Activated CD8-positive, alpha-beta memory T cell treated with anti-CD3 and anti-CD28 coated beads, Interleukin-2, amount 50 U/mL, for 4 hours (primary cell): ENCODE data around the gene HOXD3.

Experiments
- DNase-seq: peaks from one replicate; pipeline ENCODE4 v3.0.0-alpha.2; 2020

HOXD3 gene

DNA sequence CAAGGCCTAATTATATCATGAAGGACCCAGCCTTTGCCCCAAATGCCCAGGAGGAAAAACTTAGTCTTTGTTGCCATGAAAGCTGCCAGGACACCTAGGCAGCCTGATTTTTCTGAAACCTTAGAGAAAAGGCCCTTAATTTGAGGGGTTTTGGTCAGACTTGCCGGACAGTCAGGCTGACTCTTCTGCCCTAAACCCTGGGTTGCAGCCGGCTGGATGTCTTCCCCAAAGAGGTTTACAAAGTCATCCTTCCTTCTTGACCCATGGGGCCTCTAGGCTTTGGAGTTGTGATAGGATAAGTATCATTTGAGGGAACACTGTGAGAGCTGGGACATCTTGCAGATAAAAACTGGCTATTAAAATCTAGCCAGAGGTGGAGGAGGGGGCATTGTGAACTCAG, 28.9 kb downstream of the HOXD3 start:
- no peak for DNase-seq

DNA sequence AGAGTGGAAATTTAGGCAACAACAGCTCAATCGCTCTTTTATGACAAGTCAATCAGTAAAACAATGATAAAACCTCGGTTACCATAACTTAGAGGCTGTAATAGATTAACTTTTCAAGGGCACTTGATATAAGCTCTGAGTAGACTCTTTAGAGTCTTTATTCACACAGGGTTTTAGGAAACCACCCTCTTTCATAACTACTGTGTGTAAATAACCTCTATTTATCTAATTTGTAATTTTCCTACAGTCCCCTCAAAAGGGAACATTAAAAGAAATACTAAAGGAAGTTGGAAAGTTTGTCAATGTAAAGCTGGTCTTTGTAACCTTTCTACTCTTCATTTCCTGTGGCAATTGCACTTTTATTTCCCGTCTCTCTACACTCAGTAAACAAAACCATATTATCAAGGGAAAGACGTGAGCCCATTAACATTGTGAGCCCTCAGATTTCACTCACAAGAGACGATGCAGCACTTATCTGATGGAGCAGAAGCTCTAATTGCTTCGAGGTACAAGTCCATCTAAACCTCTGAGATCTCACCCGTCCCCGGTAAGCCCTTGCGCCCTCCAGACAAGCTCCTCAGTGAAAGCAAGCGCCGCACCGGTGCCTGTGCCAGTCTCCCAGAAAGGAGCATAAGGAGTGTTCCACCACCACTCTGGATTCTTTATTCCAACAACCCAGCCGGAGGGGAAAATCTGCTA, 30.2 kb downstream of the HOXD3 start:
- DNase-seq, result no peak

DNA sequence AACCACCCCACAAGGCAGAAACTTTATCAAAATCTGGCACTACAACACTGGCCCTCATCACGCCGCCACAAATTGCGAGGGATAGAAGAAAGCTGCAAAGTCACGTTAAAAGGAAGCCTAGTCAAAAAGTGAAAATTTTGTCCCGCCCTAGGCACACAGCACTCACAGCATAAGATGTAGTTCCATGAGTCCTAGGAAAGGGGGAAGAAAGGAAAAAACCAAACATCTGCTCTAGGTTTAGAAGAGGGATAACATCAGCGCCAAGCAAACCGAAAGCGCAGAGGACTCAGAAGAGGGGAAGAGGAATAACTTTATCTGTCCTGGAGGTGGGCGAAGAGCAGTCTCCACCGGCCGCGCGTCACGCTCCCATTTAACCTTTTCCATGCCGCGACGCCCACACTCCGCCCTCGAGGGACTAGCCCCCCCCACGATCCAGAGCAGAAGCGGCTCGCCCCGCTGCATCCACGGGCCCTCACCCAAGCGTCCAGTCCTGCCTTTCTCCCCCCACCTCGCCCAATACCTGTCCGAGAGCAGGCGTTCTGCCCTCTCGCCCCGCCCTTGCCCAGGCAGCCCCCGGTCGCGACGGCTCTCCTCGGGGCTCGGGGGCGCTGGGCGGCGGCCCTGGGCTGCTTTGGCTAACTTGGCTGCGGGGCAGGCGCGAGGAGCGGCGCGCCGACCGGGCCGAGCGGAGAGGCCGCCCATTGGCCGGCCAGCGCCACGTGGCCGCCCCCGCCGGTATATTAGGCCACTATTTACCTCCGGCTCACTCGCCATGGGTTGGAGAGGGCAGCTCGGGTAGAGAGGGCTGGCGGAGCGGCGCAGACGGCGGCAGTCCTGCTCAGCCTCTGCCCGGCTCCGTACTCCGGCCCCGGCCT, 31.0 kb downstream of the HOXD3 start, which contains the start of gene HOXD1:
Gene HOXD1, plus strand, starts transcription at position 770 of the 875 bp plus-strand sequence. CDS start 134 bp downstream, outside the sequence.
- no peak for DNase-seq

DNA sequence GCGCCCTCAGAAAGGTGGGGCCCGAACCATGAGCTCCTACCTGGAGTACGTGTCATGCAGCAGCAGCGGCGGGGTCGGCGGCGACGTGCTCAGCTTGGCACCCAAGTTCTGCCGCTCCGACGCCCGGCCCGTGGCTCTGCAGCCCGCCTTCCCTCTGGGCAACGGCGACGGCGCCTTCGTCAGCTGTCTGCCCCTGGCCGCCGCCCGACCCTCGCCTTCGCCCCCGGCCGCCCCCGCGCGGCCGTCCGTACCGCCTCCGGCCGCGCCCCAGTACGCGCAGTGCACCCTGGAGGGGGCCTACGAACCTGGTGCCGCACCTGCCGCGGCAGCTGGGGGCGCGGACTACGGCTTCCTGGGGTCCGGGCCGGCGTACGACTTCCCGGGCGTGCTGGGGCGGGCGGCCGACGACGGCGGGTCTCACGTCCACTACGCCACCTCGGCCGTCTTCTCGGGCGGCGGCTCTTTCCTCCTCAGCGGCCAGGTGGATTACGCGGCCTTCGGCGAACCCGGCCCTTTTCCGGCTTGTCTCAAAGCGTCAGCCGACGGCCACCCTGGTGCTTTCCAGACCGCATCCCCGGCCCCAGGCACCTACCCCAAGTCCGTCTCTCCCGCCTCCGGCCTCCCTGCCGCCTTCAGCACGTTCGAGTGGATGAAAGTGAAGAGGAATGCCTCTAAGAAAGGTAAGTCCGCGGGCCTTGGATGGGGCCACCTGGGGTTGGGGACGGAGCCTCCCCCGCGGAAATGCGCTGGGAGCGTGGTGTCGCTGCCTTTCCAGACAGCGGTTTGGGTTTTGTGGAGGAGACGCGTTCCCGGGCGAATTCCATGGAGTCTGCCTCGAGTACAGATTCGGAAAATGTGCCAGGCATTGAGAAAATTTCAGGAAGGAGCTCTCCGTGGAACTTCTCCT, 31.9 kb downstream of the HOXD3 start:
- DNase-seq, result no peak

DNA sequence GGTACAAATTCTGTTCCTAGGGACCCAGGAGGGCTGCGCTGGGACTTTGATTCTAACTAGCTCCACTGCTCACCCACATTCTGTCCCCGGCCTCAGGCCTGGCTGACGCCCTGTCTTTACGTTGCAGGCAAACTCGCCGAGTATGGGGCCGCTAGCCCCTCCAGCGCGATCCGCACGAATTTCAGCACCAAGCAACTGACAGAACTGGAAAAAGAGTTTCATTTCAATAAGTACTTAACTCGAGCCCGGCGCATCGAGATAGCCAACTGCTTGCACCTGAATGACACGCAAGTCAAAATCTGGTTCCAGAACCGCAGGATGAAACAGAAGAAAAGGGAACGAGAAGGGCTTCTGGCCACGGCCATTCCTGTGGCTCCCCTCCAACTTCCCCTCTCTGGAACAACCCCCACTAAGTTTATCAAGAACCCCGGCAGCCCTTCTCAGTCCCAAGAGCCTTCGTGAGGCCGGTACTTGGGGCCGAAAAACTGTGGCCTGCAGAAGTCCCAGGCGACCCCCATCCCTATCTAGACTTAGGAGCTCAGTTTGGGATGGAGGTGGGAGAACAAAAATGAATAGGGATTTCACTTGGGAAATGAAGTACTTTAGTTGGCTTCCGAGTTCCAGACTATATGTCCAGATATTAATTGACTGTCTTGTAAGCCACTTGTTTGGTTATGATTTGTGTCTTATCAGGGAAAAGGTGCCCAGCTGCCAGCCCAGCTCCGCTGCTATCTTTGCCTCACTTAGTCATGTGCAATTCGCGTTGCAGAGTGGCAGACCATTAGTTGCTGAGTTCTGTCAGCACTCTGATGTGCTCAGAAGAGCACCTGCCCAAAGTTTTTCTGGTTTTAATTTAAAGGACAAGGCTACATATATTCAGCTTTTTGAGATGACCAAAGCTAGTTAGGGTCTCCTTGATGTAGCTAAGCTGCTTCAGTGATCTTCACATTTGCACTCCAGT, 32.9 kb downstream of the HOXD3 start:
- DNase-seq, result no peak

DNA sequence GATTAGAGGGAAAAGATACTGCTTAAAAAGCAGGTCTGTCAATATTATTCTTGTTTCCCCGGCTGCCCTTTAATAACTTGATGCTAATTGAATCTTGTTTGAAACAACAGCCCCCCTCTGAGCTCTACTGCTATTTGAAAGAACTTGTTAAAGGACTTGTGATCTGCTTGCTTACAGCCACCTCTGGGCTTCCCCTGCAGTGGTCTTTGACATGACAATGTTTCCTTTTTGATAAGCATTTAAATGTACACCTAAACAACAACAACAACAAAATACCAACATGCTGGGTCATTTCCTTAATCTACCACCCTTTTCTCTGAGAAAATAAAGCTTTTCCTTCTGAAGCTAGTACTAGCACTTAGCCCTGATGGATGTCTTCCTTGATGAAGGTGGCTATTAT, 35.2 kb downstream of the HOXD3 start:
- no peak for DNase-seq

- no peak for DNase-seq
Observed at GRCh38 chr2:176193048-176193447, 35.9 kb downstream of the HOXD3 start.

GRCh38 chr2:176199902-176200301, 42.8 kb downstream of the HOXD3 start:
- no peak for DNase-seq

DNA sequence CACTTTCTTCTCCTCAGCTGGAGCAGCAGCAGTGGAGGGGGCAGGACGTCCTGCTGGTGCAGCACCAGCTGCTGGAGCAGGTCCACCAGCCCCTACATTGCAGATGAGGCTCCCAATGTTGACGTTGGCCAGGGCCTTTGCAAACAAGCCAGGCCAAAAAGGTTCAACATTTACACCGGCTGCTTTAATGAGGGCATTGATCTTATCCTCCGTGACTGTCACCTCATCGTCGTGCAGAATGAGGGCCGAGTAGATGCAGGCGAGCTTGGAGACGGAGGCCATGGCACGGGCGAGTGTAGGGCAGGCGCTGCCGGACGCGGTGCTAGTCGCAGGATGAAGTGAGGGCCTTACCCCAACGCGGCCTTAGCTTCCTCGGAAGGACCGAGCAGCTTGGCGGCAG, 43.9 kb downstream of the HOXD3 start:
- DNase-seq, result no peak

- DNase-seq, result no peak
Observed at GRCh38 chr2:176202491-176202890, 45.4 kb downstream of the HOXD3 start.

DNA sequence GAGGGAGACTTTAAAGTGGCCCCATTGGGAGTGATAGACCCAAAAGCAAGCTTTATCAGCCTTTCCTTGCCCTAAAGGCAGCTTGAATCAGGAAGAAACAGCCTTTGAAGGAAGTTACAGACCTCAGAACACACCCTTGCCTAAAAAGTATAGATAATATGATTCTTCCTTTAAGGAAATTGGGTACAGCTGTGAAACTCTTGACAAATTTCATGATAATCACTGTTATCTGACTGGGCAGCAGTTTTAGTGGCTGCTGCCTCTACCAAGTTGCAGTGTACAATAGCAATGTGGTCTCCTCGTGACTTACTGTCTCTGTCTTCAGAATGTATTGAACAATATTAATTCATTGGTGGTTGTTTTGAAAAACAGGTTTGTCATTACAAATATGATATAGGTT, 48.0 kb downstream of the HOXD3 start:
- DNase-seq, result no peak

GRCh38 chr2:176206136-176206535, 49.0 kb downstream of the HOXD3 start:
- no peak for DNase-seq

DNA sequence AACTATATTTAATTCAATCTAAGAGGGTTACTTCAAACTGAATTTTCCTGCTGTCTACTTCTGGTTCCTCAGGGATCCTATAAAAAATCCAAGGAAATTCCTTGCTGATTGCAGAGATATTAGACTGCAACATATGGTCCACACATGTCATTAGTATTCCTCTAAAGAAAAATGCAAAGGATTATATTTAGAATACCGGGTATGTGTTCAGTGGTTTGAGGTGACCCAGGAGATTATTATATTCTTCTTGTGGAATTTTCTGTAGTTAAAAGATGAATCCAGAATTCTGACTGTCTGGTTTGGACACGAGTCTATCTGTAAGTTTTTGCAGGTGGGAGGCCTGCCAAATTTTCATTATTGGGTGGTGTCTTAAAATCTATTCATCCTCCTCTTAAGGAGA, 49.6 kb downstream of the HOXD3 start:
- DNase-seq, result no peak

- no peak for DNase-seq
Observed at GRCh38 chr2:176211110-176211509, 54.0 kb downstream of the HOXD3 start.

DNA sequence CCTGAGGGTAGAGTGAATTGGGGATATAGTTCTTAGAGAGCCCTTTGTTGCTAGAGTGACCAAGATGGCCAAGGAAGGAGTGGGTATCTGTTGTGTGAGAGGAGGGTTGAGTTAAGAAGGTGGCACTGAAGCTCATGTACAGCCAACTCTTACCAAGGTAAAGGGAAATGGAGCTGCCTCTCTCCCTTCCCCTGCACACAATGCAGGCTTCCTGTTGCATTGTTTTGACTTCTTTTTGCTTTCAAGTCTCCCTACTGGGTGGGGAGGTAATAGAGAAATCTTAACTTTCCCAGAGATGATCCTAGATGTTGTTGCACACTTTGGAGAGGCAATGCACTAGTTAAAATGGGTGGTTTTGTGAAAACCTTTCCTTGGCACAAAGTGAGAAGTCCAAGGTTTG, 55.2 kb downstream of the HOXD3 start:
- DNase-seq, result no peak

DNA sequence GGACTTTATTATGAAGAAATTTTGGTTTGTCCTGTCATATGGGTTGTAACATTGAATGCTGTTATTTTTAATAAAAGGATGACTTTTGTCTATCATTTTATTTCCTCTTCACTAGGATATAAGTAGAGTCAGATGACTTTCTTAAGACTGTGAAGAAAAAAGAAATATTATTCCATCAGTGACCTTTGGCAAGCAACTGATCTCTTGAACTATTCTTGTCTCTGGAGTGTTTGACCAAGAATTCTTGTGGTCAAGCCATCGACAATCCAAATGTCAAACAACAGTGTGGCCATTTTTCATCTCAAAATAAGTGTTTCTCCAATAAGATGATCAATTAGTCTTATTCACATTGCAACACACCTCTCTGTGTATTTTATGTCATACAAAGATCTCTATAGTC, 56.3 kb downstream of the HOXD3 start:
- no peak for DNase-seq
